Gastrocnemius medialis (tissue), 4 donors: ENCODE measurements around the gene C4B. TPM values are rescaled to one million over a fixed set of nuclear protein-coding genes. Genes with fewer than 3 reads are reported as not detected.
A peak's percentile ranks its signal among the peaks of the same experiment; 100 is the strongest.

Source experiments
- ATAC-seq, 2 donors: fragments of 150-250 bp; one replicate each; pipeline ENCODE4 v1.9.1; 2016
- DNase-seq, 2 donors: peaks; one replicate each; pipeline ENCODE4 v3.0.0-alpha.2; 2019
- H3K27ac ChIP-seq, 4 donors: fragments of 200-600 bp; sonication (generic); 1 replicate in 1 of 4; 2 replicates in 3 of 4; pipeline ENCODE4 v1.5.1; 2016 to 2018; ENCODE audit warnings: mild to moderate bottlenecking in 2 of 4, moderate library complexity in 1 of 4
- H3K27me3 ChIP-seq, 3 donors: fragments of 200-600 bp; sonication (generic) in 2 of 3; 1 replicate in 1 of 3; 2 replicates in 2 of 3; pipeline versions ENCODE4 v1.5.1 to v1.6.0; 2016 to 2019; ENCODE audit warnings: mild to moderate bottlenecking in 1 of 3, moderate library complexity in 1 of 3
- H3K36me3 ChIP-seq, 2 donors: fragments of 200-600 bp; sonication (generic) in 1 of 2; one replicate each; pipeline ENCODE4 v1.5.1; 2017 to 2018
- H3K4me1 ChIP-seq, 2 donors: fragments of 200-600 bp; sonication (generic) in 1 of 2; one replicate each; pipeline ENCODE4 v1.5.1; 2016 to 2017; ENCODE audit warnings: mild to moderate bottlenecking in 2 of 2
- H3K4me3 ChIP-seq, 4 donors: fragments of 200-600 bp; sonication (generic) in 3 of 4; 1 replicate in 1 of 4; 2 replicates in 3 of 4; pipeline ENCODE4 v1.5.1; 2016 to 2019; ENCODE audit warnings: mild to moderate bottlenecking in 2 of 4
- H3K9me3 ChIP-seq, 3 donors: fragments of 200-600 bp; sonication (generic) in 2 of 3; 1 replicate in 1 of 3; 2 replicates in 2 of 3; pipeline ENCODE4 v1.5.1; 2016 to 2019
- CTCF ChIP-seq, 5 experiments: fragments of 450-650 bp in 3 of 5; fragments of 200-600 bp in 2 of 5; sonication (generic) in 2 of 5; IDR thresholded peaks in 4 of 5; conservative IDR thresholded peaks in 1 of 5; 1 replicate in 4 of 5; 2 replicates in 1 of 5; pipeline ENCODE4 v1.5.1; 2016 to 2019; ENCODE audit warnings: antibody characterized with exemption in 5 of 5, mild to moderate bottlenecking in 3 of 5, moderate library complexity in 3 of 5
- POLR2A ChIP-seq, 2 donors: fragments of 450-650 bp; IDR thresholded peaks; one replicate each; pipeline ENCODE4 v1.6.1; 2017; ENCODE audit warnings: antibody characterized with exemption in 2 of 2, mild to moderate bottlenecking in 2 of 2, moderate library complexity in 2 of 2
- in situ Hi-C, 4 donors: fragments of 200-750 bp; cut with MboI; loops; one replicate each; pipeline versions ENCODE4 v1.15.0 to v1.8.0; 2017; ENCODE audit warnings: low sequenced_read_pairs in 4 of 4
- intact Hi-C: fragments of 100-400 bp; cut with DNase I; formaldehyde crosslinking; loops from one replicate; pipeline ENCODE4 v1.15.1; 2023; ENCODE audit warnings: low total_unique reads
- total RNA-seq, 4 donors: library from RNA; depleted of rRNA; stranded (reverse); fragments of >200 nt; gene quantifications; one replicate each; pipeline versions ENCODE4 v1.1.0 to v1.2.3, GENCODE V29; 2016

C4B gene
- total RNA-seq, 4 donors from 2014 or later: 2.6 to 8.6 (median 6.9) TPM

- peaks cover 0 to 34% of the 10 kb centered on the region in 2 donors for H3K36me3 ChIP-seq
- H3K27me3 ChIP-seq: no peaks in the 10 kb centered on the region
- H3K4me1 ChIP-seq: peaks cover 23 to 29% of the 10 kb centered on the region in 2 donors
- TF ChIP-seq CTCF (IDR thresholded peaks at IDR 0.05 in 4 of 5, conservative IDR thresholded peaks at IDR 0.05 in 1 of 5): no peak
- TF ChIP-seq POLR2A (IDR thresholded peaks at IDR 0.05): no peak
- no peak for ATAC-seq
- DNase-seq: peak in 1 of 2 donors; percentile 58
- peak overlapping the region; percentile 90 to 97 (median 92) for H3K27ac ChIP-seq
- H3K4me3 ChIP-seq: peak overlapping the region; percentile 74 to 91 (median 85)
- H3K9me3 ChIP-seq: no peaks in the 10 kb centered on the region
- in situ Hi-C loops (loop anchor here (10.0 to 25.0 kb wide), 7 partner anchors 76 to 992 kb away; partner anchors contain the start of genes AGER (in 1 of the 4), AGPAT1 (in 1 of the 4), APOM (in 1 of the 4) and ATF6B (in 1 of the 4)), intact Hi-C loops (loop anchor here (10.0 kb wide), 3 partner anchors 204 to 1906 kb away; partner anchors contain the start of genes AGPAT1, CLIC1, POLR1H and PPP1R11)
Observed at GRCh38 chr6:31970604-31971271, 43.9 kb upstream of the C4B start.

GRCh38 chr6:31971279-31971992, 43.2 kb upstream of the C4B start:
- Histone ChIP-seq H3K36me3 (peaks cover 0 to 27% of the 10 kb centered on the region in 2 donors), H3K4me3 (peak overlapping the region; percentile 74 to 91 (median 85)), H3K4me1 (peaks cover 23 to 29% of the 10 kb centered on the region in 2 donors), H3K27me3 (no peaks in the 10 kb centered on the region), H3K27ac (peak overlapping the region; percentile 90 to 97 (median 92)), H3K9me3 (no peaks in the 10 kb centered on the region)
- ATAC-seq (no peak), DNase-seq (no peak)
- intact Hi-C loops: loop anchor here (10.0 kb wide), 3 partner anchors 203 to 1907 kb away; partner anchors contain the start of genes AGPAT1, CLIC1, POLR1H and PPP1R11
- no peak for TF ChIP-seq POLR2A (IDR thresholded peaks at IDR 0.05)
- no peak for TF ChIP-seq CTCF (IDR thresholded peaks at IDR 0.05 in 4 of 5, conservative IDR thresholded peaks at IDR 0.05 in 1 of 5)
- in situ Hi-C loops: loop anchor here (10.0 to 25.0 kb wide), 7 partner anchors 77 to 991 kb away; partner anchors contain the start of genes AGER (in 1 of the 4), AGPAT1 (in 1 of the 4), APOM (in 1 of the 4) and ATF6B (in 1 of the 4)

DNA sequence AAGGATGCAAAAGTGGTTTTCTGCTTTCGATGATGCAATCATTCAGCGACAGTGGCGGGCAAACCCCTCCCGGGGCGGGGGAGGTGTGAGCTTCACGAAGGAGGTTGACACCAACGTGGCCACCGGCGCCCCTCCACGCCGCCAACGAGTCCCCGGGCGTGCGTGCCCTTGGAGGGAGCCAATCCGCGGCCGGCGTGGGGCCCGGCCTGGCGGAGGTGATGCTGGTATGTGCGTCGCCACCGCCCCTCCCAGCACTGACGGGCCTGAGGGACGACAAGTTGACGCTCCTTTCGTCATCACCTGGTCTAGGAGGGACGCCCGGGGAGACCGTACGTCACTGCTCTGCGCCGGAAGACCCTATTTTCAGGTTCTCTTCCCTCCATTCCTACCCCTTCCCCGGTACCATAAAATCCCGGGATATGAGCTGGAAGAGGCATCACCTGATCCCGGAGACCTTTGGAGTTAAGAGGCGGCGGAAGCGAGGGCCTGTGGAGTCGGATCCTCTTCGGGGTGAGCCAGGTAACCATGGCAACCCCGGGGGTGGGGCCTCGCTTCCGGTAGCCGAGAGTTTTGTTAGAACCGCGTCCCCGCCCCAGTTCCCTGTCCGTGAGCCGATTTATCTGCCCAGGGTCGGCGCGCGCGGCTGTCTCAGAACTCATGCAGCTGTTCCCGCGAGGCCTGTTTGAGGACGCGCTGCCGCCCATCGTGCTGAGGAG, 42.4 kb upstream of the C4B start, which contains the start of gene DXO:
DXO (minus strand) TSS at position 146 of the 716 bp plus-strand sequence. CDS start 463 bp downstream, outside the sequence.
- peak; percentile 94 to 95 for DNase-seq
- Histone ChIP-seq H3K36me3 (peaks cover 0 to 23% of the 10 kb centered on the region in 2 donors), H3K9me3 (no peaks in the 10 kb centered on the region), H3K4me3 (peak within 1 kb of the TSS; percentile 74 to 91 (median 85)), H3K4me1 (peaks cover 23 to 29% of the 10 kb centered on the region in 2 donors), H3K27me3 (no peaks in the 10 kb centered on the region), H3K27ac (peak within 1 kb of the TSS; percentile 90 to 97 (median 92))
- intact Hi-C loops: loop anchor here (1.0 to 10.0 kb wide), 4 partner anchors 13 to 1907 kb away; partner anchors contain the start of genes AGPAT1, CLIC1, POLR1H and PPP1R11
- no peak for TF ChIP-seq CTCF (IDR thresholded peaks at IDR 0.05 in 4 of 5, conservative IDR thresholded peaks at IDR 0.05 in 1 of 5)
- TF ChIP-seq POLR2A (IDR thresholded peaks at IDR 0.05): peak; percentile 67 to 74
- peak; percentile 97 to 98 for ATAC-seq
- in situ Hi-C loops: loop anchor here (10.0 to 25.0 kb wide), 7 partner anchors 77 to 990 kb away; partner anchors contain the start of genes AGER (in 1 of the 4), AGPAT1 (in 1 of the 4), APOM (in 1 of the 4) and ATF6B (in 1 of the 4)
